H1 (cell line): ENCODE results near the gene MLN.

ENCODE experiments used
- ATF3 ChIP-seq: IDR thresholded peaks from 2 replicates; pipeline ENCODE4 v1.6.1; 2011; ENCODE audit warnings: low read depth, mild to moderate bottlenecking, low read length; ENCODE audit not compliant: insufficient read depth
- BACH1 ChIP-seq: IDR thresholded peaks from 2 replicates; pipeline ENCODE4 v1.6.1; 2012; ENCODE audit warnings: low read length, improper control_type of control experiment
- CBX5 ChIP-seq: fragments of 300-800, 300-1000 bp; sonication (generic); IDR thresholded peaks from 2 replicates; pipeline ENCODE4 v1.7.1; 2016; ENCODE audit warnings: antibody characterized with exemption, low read length, low read depth
- CTCF ChIP-seq, 3 experiments: IDR thresholded peaks; 1 replicate in 2 of 3; 2 replicates in 1 of 3; pipeline versions ENCODE4 v1.5.1 to v1.6.1; 2011; ENCODE audit warnings: low read length in 3 of 3, mild to moderate bottlenecking in 3 of 3, inconsistent platforms in 2 of 3, low read depth in 1 of 3, moderate library complexity in 1 of 3; ENCODE audit not compliant: insufficient read depth in 1 of 3; ENCODE audit errors: control extremely low read depth in 1 of 3
- E2F6 ChIP-seq: IDR thresholded peaks from 2 replicates; pipeline ENCODE4 v1.6.1; 2012; ENCODE audit warnings: inconsistent platforms
- EZH2 ChIP-seq: fragments of 200-600 bp; sonication (generic); IDR thresholded peaks from 2 replicates; pipeline ENCODE4 v1.7.1; 2012; ENCODE audit warnings: low read depth, mild to moderate bottlenecking, moderate library complexity, low read length, inconsistent platforms; ENCODE audit not compliant: severe bottlenecking
- HDAC6 ChIP-seq: IDR thresholded peaks from one replicate; pipeline ENCODE4 v1.7.1; 2012; ENCODE audit warnings: low read depth, mild to moderate bottlenecking, inconsistent platforms, low read length, moderate library complexity
- MAX ChIP-seq: IDR thresholded peaks from 2 replicates; pipeline ENCODE4 v1.6.1; 2012; ENCODE audit warnings: inconsistent platforms
- POLR2A ChIP-seq, 2 experiments: IDR thresholded peaks; 1 replicate in 1 of 2; 2 replicates in 1 of 2; pipeline ENCODE4 v1.6.1; 2011; ENCODE audit warnings: low read depth in 2 of 2, low read length in 2 of 2, mild to moderate bottlenecking in 2 of 2; ENCODE audit errors: control extremely low read depth in 1 of 2
- SIN3A ChIP-seq, 2 experiments: IDR thresholded peaks in 1 of 2; conservative IDR thresholded peaks in 1 of 2; 2 replicates each; pipeline ENCODE4 v1.6.1; 2011 to 2012; ENCODE audit warnings: low read length in 2 of 2, improper control_type of control experiment in 1 of 2, low read depth in 1 of 2, mild to moderate bottlenecking in 1 of 2
- SIRT6 ChIP-seq: IDR thresholded peaks from one replicate; pipeline ENCODE4 v1.7.1; 2012; ENCODE audit warnings: low read length, inconsistent platforms
- TAF1 ChIP-seq: IDR thresholded peaks from 2 replicates; pipeline ENCODE4 v1.6.1; 2011; ENCODE audit warnings: mild to moderate bottlenecking, low read depth, low read length
- ZNF274 ChIP-seq: IDR thresholded peaks from 2 replicates; pipeline ENCODE4 v1.7.0; 2012; ENCODE audit warnings: low read length, borderline replicate concordance; ENCODE audit errors: extremely low read depth

GRCh38 chr6:33757113-33757512, 46.7 kb downstream of the MLN start:
- no peak for TF ChIP-seq ZNF274
- no peak for TF ChIP-seq EZH2
- TF ChIP-seq CTCF (IDR thresholded peaks at IDR 0.05; ENCODE audit: control extremely low read depth in 1 of 3, insufficient read depth in 1 of 3, low read depth in 1 of 3, low read length in 3 of 3), result no peak
- TF ChIP-seq POLR2A (IDR thresholded peaks at IDR 0.05; ENCODE audit: control extremely low read depth in 1 of 2, low read depth in 2 of 2, low read length in 2 of 2), result no peak
- no peak for TF ChIP-seq SIN3A (conservative IDR thresholded peaks at IDR 0.05 in 1 of 2, IDR thresholded peaks at IDR 0.05 in 1 of 2; ENCODE audit: low read depth in 1 of 2, low read length in 2 of 2)
- TF ChIP-seq HDAC6, result no peak
- TF ChIP-seq E2F6, result no peak
- no peak for TF ChIP-seq TAF1
- no peak for TF ChIP-seq ATF3
- TF ChIP-seq CBX5, result no peak
- no peak for TF ChIP-seq MAX
- no peak for TF ChIP-seq BACH1
- no peak for TF ChIP-seq SIRT6
